GM21723 (cell line): ENCODE data around the gene ALLC.

Experiments used
- ATAC-seq: cut with Tn5 transposase; IDR thresholded peaks from one replicate; pipeline ENCODE4 v1.9.1; 2021; ENCODE audit warnings: mild to moderate bottlenecking, moderate library complexity; ENCODE audit not compliant: unreplicated experiment

The ALLC gene

DNA sequence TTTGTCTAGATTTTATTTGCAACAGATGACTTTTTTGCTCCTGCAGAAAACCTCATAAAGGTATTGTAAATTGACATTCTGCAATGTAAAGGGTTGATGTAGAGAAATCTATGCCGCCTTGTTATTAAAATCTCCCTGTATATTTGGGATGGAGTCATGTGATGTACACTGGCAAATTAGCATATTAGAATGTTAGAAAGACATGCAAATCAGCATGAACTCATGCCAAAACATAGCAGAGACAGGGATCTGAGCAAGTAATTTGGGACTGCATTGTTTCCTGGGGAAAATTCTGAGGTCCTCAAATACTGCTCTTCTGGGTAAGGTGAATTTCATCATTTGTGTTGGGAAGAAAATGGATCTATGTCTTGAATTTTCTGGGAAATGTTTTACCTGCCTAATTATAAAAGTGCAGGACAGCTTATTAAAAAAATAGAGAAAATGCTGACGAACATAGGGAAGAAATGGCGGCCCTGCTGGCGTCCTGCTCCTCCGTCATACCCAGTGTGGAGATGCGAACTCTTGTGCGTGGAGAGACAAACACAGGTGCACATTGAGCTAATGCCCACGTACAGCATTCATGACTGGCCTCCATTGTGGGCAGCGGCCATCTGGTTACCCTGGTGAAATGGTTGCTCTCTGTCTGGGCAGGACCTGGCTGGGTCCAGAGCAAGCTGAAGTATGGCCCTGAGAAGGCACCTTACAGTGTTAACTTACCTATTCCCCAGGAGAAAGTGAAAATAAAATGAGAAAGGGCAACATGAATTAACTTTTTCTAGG is 16.3 kb downstream of the ALLC start:
- no peak for ATAC-seq

- no peak for ATAC-seq
Measured at GRCh38 chr2:3675687-3676086, 17.7 kb downstream of the ALLC start.

DNA sequence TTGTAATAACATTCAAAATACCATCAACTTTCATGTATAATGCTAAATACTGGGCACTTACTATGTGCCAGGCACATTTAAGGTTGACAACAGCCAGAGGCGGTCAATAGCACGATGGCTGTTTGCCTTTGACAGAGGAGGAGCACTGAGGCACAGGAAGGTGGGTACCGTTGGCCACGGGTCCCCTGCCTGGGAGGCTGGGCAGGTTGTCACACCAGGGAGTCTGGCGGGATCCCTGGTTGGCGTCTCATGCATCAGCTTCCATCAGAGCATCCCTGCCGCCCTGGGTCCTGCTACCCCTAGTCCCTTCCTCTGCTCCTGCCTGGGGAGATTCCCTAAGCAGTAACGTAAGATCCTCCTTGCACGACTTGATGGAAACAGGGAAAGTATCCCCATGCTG is 19.4 kb downstream of the ALLC start:
- ATAC-seq, result no peak

GRCh38 chr2:3678212-3678611 is 20.2 kb downstream of the ALLC start:
- no peak for ATAC-seq

GRCh38 chr2:3679180-3679579 is 21.2 kb downstream of the ALLC start:
- ATAC-seq, result no peak

DNA sequence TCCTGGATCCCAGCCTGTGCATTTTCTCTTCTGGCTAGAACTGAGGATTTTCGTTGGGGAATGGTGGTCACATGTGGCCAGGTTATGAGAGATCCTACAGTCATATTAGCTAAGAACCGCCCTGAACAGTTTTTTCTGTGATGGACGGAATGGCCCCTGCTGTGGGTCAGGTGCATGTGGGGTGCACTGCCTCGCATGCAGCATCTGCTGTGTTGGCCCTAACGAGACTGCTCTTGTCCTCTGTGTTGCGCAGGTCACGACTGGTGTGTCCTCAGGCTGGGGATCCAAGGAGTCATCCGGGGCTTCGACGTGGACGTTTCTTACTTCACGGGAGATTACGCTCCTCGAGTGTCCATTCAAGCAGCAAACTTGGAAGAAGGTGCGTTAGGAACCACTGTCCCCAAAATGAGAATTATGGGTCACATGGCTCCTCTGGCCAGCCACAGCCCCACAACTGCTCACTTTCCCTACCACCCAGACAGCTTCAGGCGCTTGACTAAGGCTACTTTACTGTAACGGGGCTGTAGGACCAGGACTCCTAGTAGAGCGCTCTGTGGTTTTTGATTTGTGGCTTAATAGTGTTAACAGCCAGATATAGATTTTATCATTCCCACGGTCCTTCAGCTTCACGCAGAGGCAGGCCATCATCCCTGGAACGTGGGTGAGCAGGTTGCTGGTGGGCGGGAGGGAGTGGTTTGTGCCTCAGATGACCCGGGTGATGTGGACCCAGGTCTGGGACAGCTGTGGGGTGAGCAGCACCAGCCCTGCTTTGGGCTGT is 21.8 kb downstream of the ALLC start:
- ATAC-seq, result no peak

DNA sequence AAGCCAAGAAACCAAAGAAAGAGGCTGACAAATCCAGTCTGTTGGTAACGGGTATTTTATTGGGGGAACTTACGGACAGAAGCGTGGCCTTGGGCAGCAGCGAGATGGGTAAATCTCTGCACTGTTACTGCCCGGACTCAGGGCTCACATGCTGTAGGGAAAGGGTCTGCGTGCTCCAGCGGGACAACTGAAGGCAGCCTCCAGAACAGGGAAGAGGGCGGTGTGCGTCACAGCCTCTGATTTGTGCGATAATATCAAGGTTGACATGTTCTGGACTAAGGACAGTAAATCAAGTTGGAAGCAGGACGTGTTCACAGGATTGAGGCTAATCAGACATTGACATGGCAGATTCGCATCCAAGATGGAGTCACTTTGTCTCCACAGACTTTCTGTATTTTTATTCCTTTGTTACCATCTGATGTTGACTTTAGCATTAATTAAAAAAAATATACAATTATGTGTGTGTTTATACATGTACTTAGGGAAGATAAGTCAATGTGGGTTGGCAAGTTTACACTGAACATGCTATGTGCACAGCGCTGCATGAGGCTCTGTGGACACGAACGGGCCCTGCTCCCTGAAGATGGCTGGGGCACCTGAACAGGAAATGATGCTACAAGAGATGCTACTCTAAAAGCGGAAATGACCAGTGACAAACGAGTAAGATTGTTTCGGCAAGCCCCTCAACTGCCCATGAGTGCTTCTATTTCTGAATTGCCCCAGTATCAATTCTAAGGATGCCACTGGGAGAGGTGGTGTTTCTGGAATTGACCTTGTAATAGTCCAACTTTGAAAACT is 22.7 kb downstream of the ALLC start:
- no peak for ATAC-seq

GRCh38 chr2:3681625-3682024 is 23.6 kb downstream of the ALLC start:
- ATAC-seq, result no peak

DNA sequence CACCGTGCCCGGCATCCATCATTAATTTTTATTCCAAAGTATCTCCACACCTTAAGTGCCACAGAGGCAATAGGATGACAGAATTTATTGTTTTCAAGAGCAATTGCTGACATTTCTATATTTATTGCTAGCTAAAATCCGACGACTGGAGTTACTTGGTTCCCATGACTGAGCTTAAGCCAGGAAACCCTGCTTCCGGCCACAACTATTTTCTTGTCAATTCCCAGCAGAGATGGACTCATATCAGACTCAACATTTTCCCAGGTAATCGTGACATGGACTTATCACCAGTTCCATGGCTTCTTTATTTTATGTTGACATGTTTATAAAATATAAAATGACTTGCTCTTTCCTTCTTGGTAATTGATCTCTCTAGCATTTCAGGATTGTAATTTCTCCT is 24.8 kb downstream of the ALLC start:
- no peak for ATAC-seq

DNA sequence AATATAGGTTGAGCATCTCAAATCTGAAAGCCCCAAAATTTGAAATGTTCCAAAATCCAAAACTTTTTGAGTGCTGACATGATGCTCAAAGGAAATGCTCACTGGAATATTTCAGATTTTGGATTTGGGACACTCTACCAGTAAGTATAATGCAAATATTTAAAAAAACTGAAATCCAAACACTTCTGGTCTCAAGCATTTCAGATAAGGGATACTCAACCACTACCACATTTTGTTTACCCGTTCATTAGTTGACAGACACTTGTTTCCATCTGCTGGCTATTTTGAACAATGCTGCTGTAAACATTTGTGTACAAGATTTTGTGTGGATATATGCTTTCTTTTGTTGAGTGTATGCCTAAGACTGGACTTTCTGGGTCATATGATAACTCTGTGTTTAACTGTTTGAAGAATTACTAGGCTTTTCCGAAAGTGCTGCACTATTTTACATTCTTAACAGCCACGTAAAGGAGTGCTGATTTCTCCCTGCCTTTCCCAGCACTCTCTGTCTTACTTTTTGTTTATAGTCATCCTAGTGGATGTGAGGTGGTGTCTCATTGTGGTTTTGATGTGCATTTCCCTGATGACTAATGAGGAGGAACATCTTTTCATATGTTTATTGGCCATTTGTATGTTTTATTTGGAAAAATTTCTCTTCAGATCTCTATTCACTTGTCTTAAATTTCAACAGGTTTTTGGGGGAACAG is 25.9 kb downstream of the ALLC start:
- no peak for ATAC-seq

DNA sequence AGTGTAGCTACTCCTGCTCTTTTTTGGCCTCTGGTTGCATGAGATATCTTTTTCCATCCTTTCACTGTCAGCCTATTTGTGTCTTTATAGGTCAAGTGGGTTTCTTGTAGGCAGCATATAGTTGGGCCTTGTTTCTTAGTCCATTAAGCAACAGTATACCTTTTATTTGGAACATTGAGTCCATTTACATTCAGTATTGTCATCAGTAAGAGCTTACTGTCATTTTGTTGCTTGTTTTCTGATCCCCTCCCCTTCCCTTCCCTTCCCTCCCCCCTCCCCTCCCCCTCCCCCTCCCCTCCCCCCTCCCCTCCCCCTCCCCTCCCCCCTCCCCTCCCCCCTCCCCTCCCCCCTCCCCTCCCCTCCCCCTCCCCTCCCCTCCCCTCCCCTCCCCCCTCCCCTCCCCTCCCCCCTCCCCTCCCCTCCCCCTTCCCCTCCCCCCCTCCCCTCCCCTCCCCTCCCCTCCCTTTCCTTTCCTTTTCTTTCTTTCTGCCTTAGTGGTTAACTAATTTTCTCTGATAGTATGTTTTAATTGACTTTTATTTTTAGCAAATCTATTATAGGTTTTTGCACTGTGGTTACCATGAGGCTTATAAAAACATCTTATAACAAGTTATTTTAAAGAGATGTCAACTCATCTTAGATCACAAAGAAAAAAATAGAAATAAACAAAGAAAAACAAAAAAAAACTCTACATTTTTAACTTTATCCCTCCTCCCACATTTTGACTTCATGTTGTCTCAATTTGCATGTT is 32.2 kb downstream of the ALLC start:
- ATAC-seq, result no peak

- no peak for ATAC-seq
Measured at GRCh38 chr2:3692375-3692774, 34.4 kb downstream of the ALLC start.

- ATAC-seq, result no peak
Measured at GRCh38 chr2:3696545-3696944, 38.5 kb downstream of the ALLC start.

DNA sequence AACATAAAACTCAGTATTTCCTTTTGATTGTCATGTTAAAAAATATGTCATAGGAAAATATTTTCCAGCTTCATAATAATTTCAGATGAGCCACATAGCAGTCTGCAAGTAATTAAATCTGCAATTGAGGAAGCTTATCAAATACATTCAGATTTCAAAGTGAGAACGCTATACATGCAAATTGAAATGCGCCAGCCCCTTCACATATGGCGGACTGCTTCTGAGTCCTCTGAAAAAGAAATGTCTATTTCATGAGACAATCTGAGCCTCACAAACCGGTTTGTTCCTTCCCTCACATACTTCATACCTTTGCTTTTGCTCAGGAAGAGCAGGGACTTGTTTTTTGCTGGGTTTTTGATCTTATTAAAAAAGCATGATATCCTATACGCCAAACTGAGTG is 43.1 kb downstream of the ALLC start:
- ATAC-seq, result no peak

GRCh38 chr2:3703236-3703756 is 45.3 kb downstream of the ALLC start, which contains the start of gene DCDC2C:
DCDC2C (plus strand) TSS chr2:3703575; CDS start chr2:3703752, 177 bp downstream.
- ATAC-seq, result no peak

- ATAC-seq, result no peak
Measured at GRCh38 chr2:3703757-3704355, 45.9 kb downstream of the ALLC start.

GRCh38 chr2:3704692-3705091 is 46.7 kb downstream of the ALLC start:
- ATAC-seq, result no peak

DNA sequence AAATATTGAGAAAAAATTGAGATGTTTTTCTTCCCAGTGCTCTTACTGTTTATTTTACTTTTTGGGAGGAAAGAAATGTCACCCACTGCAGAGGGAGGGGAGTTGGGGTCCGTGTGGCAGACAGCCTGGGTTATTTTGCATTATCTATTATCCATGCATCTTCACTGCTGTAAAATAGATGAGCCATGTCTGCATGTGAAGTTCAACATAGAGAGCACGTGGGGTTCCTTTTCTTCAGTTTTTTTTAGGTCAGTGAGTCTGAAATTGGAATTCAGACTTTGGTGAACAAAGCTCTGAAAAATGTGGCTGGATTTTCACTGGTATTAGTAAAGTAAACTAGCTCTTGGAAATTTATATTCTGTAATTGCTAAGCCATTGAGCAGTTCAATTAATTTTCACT is 47.8 kb downstream of the ALLC start:
- ATAC-seq, result no peak

- no peak for ATAC-seq
Measured at GRCh38 chr2:3706892-3707291, 48.9 kb downstream of the ALLC start.

GRCh38 chr2:3708576-3708975 is 50.6 kb downstream of the ALLC start:
- no peak for ATAC-seq
